Neural cell (in vitro differentiated cells): Measurements from ENCODE around the gene TTLL5. TPM values are rescaled to one million over a fixed set of nuclear protein-coding genes. Genes with fewer than 3 reads are reported as not detected.

ENCODE experiments used
- H2AFZ ChIP-seq: fragments of 200-600, 300-800 bp; sonication (generic), shearing (Covaris generic); 2 replicates; pipeline ENCODE4 v1.6.0; 2014; ENCODE audit warnings: low read depth, mild to moderate bottlenecking, antibody characterized with exemption, low read length, moderate library complexity
- H3F3A ChIP-seq: fragments of 200-600 bp; shearing (Covaris generic); 2 replicates; pipeline ENCODE4 v1.6.1; 2016; ENCODE audit warnings: mild to moderate bottlenecking, moderate library complexity, mixed read lengths, antibody characterized with exemption, low read length; ENCODE audit not compliant: insufficient read depth, poor library complexity, severe bottlenecking
- H3K27ac ChIP-seq: fragments of 200-600, 300-800 bp; sonication (generic), shearing (Covaris generic); 2 replicates; pipeline ENCODE4 v1.5.1; 2014; ENCODE audit warnings: mild to moderate bottlenecking, low read length, moderate library complexity
- H3K27me3 ChIP-seq: fragments of 300-800, 200-600 bp; sonication (generic), shearing (Covaris generic); 2 replicates; pipeline ENCODE4 v1.6.0; 2014; ENCODE audit warnings: mild to moderate bottlenecking, low read depth, low read length, moderate library complexity; ENCODE audit not compliant: insufficient read depth
- H3K36me3 ChIP-seq: fragments of 300-800, 200-600 bp; sonication (generic), shearing (Covaris generic); 2 replicates; pipeline ENCODE4 v1.5.1; 2014; ENCODE audit warnings: mild to moderate bottlenecking, antibody characterized with exemption, low read length, moderate library complexity; ENCODE audit not compliant: insufficient read depth
- H3K4me2 ChIP-seq: fragments of 300-800, 200-600 bp; sonication (generic), shearing (Covaris generic); 2 replicates; pipeline ENCODE4 v1.6.0; 2014; ENCODE audit warnings: mild to moderate bottlenecking, low read length
- H3K4me3 ChIP-seq: fragments of 300-800, 200-600 bp; sonication (generic), shearing (Covaris generic); 2 replicates; pipeline ENCODE4 v1.5.1; 2014; ENCODE audit warnings: mild to moderate bottlenecking, low read length, moderate library complexity
- H3K79me2 ChIP-seq: fragments of 200-600 bp; shearing (Covaris generic); replicated peaks from 2 replicates; pipeline ENCODE4 v1.6.0; 2014; ENCODE audit warnings: mild to moderate bottlenecking, low read length, moderate library complexity; ENCODE audit not compliant: insufficient read depth
- H3K9ac ChIP-seq: fragments of 300-800, 200-600 bp; sonication (generic), shearing (Covaris generic); 2 replicates; pipeline ENCODE4 v1.6.1; 2016; ENCODE audit warnings: mild to moderate bottlenecking, low read length, mixed read lengths
- H3K9me2 ChIP-seq: fragments of 200-600 bp; shearing (Covaris generic); 2 replicates; pipeline ENCODE4 v1.6.1; 2016; ENCODE audit warnings: mild to moderate bottlenecking, low read length, mixed read lengths; ENCODE audit not compliant: insufficient read depth
- H3K9me3 ChIP-seq: fragments of 200-600, 300-800 bp; sonication (generic), shearing (Covaris generic); 2 replicates; pipeline ENCODE4 v1.6.1; 2016; ENCODE audit warnings: mild to moderate bottlenecking, mixed run types, low read length, moderate library complexity, mixed read lengths
- H4K20me1 ChIP-seq: fragments of 200-600 bp; shearing (Covaris generic); 2 replicates; pipeline ENCODE4 v1.6.1; 2016; ENCODE audit warnings: mild to moderate bottlenecking, mixed run types; ENCODE audit not compliant: insufficient read depth
- CTCF ChIP-seq: fragments of 450-650 bp; IDR thresholded peaks from 2 replicates; pipeline ENCODE4 v1.5.1; 2014; ENCODE audit warnings: antibody characterized with exemption, mild to moderate bottlenecking, moderate library complexity; ENCODE audit not compliant: poor library complexity, severe bottlenecking
- EP300 ChIP-seq: fragments of 450-650 bp; conservative IDR thresholded peaks from 2 replicates; pipeline ENCODE4 v1.6.1; 2014; ENCODE audit warnings: antibody characterized with exemption, mild to moderate bottlenecking, moderate library complexity; ENCODE audit not compliant: poor library complexity, severe bottlenecking
- EZH2 ChIP-seq: fragments of 200-600, 300-800 bp; shearing (Covaris generic), sonication (generic); IDR thresholded peaks from 2 replicates; pipeline ENCODE4 v1.6.1; 2014; ENCODE audit warnings: antibody characterized with exemption, low read length, borderline replicate concordance, mild to moderate bottlenecking; ENCODE audit not compliant: insufficient read depth, poor library complexity, severe bottlenecking
- MXI1 ChIP-seq: fragments of 450-650 bp; conservative IDR thresholded peaks from 2 replicates; pipeline ENCODE4 v1.6.1; 2014; ENCODE audit warnings: antibody characterized with exemption, mild to moderate bottlenecking; ENCODE audit not compliant: poor library complexity, severe bottlenecking
- POLR2AphosphoS5 ChIP-seq: IDR thresholded peaks from 2 replicates; pipeline ENCODE4 v1.6.1; 2012
- RAD21 ChIP-seq: fragments of 450-650 bp; conservative IDR thresholded peaks from 2 replicates; pipeline ENCODE4 v1.6.1; 2014; ENCODE audit warnings: antibody characterized with exemption, mild to moderate bottlenecking, moderate library complexity
- SMC3 ChIP-seq: fragments of 450-650 bp; conservative IDR thresholded peaks from 2 replicates; pipeline ENCODE4 v1.6.1; 2014; ENCODE audit warnings: antibody characterized with exemption, mild to moderate bottlenecking, moderate library complexity; ENCODE audit not compliant: poor library complexity
- TAF1 ChIP-seq: IDR thresholded peaks from 2 replicates; pipeline ENCODE4 v1.6.1; 2012; ENCODE audit warnings: low read depth
- polyA plus RNA-seq: library from polyadenylated mRNA; depleted of rRNA; stranded (reverse); fragments of >200 nt; gene quantifications from 2 replicates; pipeline ENCODE4 v1.2.3, GENCODE V29; 2014
- TF ChIP-seq, protein P1 (sequence below): IDR thresholded peaks from 2 replicates; pipeline ENCODE4 v1.6.1; 2012; ENCODE audit warnings: borderline replicate concordance

The TTLL5 gene
- polyA plus RNA-seq, 1 donor from 2014 or later: 8.2 TPM

GRCh38 chr14:75876530-75876929 lies 215.5 kb downstream of the TTLL5 start:
- no peaks in the 10 kb centered on the region for H4K20me1 ChIP-seq
- H3K9me3 ChIP-seq: no peaks in the 10 kb centered on the region
- no peak overlapping the region for H3K9ac ChIP-seq
- no peak overlapping the region for H3K4me3 ChIP-seq
- H3K9me2 ChIP-seq: no peaks in the 10 kb centered on the region
- H3K27me3 ChIP-seq: no peaks in the 10 kb centered on the region
- H3K4me2 ChIP-seq: no peak overlapping the region
- H2AFZ ChIP-seq: no peak overlapping the region
- TF ChIP-seq EP300 (no peak), TAF1 (no peak), MXI1 (no peak), CTCF (no peak), POLR2AphosphoS5 (no peak), SMC3 (no peak), RAD21 (no peak), EZH2 (no peak)
- TF ChIP-seq, protein P1, sequence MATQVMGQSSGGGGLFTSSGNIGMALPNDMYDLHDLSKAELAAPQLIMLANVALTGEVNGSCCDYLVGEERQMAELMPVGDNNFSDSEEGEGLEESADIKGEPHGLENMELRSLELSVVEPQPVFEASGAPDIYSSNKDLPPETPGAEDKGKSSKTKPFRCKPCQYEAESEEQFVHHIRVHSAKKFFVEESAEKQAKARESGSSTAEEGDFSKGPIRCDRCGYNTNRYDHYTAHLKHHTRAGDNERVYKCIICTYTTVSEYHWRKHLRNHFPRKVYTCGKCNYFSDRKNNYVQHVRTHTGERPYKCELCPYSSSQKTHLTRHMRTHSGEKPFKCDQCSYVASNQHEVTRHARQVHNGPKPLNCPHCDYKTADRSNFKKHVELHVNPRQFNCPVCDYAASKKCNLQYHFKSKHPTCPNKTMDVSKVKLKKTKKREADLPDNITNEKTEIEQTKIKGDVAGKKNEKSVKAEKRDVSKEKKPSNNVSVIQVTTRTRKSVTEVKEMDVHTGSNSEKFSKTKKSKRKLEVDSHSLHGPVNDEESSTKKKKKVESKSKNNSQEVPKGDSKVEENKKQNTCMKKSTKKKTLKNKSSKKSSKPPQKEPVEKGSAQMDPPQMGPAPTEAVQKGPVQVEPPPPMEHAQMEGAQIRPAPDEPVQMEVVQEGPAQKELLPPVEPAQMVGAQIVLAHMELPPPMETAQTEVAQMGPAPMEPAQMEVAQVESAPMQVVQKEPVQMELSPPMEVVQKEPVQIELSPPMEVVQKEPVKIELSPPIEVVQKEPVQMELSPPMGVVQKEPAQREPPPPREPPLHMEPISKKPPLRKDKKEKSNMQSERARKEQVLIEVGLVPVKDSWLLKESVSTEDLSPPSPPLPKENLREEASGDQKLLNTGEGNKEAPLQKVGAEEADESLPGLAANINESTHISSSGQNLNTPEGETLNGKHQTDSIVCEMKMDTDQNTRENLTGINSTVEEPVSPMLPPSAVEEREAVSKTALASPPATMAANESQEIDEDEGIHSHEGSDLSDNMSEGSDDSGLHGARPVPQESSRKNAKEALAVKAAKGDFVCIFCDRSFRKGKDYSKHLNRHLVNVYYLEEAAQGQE: no peak
- H3K27ac ChIP-seq: no peak overlapping the region
- H3F3A ChIP-seq: no peaks in the 10 kb centered on the region
- no peaks in the 10 kb centered on the region for H3K36me3 ChIP-seq
- no peaks in the 10 kb centered on the region for H3K79me2 ChIP-seq

- Histone ChIP-seq H2AFZ (no peak overlapping the region), H3K27me3 (no peaks in the 10 kb centered on the region), H3K9ac (no peak overlapping the region), H3K27ac (no peak overlapping the region), H3F3A (no peaks in the 10 kb centered on the region), H3K4me2 (no peak overlapping the region), H3K9me3 (no peaks in the 10 kb centered on the region), H3K36me3 (no peaks in the 10 kb centered on the region), H3K4me3 (no peak overlapping the region), H3K9me2 (no peaks in the 10 kb centered on the region), H3K79me2 (no peaks in the 10 kb centered on the region), H4K20me1 (no peaks in the 10 kb centered on the region)
- TF ChIP-seq MXI1 (no peak), EZH2 (no peak), RAD21 (no peak), POLR2AphosphoS5 (no peak), TAF1 (no peak), CTCF (no peak), EP300 (no peak), SMC3 (no peak)
- TF ChIP-seq, protein P1: no peak
Observed at GRCh38 chr14:75877292-75877691, 216.2 kb downstream of the TTLL5 start.
